H9 (cell line): ENCODE measurements around the gene BANF1. TPM values are rescaled to one million over a fixed set of nuclear protein-coding genes. Genes with fewer than 3 reads are reported as not detected.

ENCODE experiments used
- DNase-seq: peaks from one replicate; pipeline ENCODE4 v3.0.0-alpha.2; 2017
- H2AFZ ChIP-seq: one replicate; pipeline ENCODE4 v1.6.1; 2013; ENCODE audit warnings: mild to moderate bottlenecking, low read length, control low read depth, moderate library complexity
- H2AK5ac ChIP-seq: 2 replicates; pipeline ENCODE4 v1.6.1; 2013; ENCODE audit warnings: low read length, control low read depth, mixed read lengths; ENCODE audit not compliant: insufficient read length
- H2BK120ac ChIP-seq: one replicate; pipeline ENCODE4 v1.6.1; 2013; ENCODE audit warnings: low read depth, mild to moderate bottlenecking, low read length, control low read depth, inconsistent platforms; ENCODE audit not compliant: poor library complexity, severe bottlenecking
- H2BK12ac ChIP-seq: 2 replicates; pipeline ENCODE4 v1.6.1; 2013; ENCODE audit warnings: low read length, control low read depth, mixed read lengths, low read depth; ENCODE audit not compliant: insufficient read length
- H2BK15ac ChIP-seq: 2 replicates; pipeline ENCODE4 v1.6.1; 2013; ENCODE audit warnings: low read depth, low read length, control low read depth
- H2BK20ac ChIP-seq: one replicate; pipeline ENCODE4 v1.6.1; 2013; ENCODE audit warnings: low read depth, mild to moderate bottlenecking, low read length, control low read depth, inconsistent platforms; ENCODE audit not compliant: poor library complexity, severe bottlenecking
- H2BK5ac ChIP-seq: 2 replicates; pipeline ENCODE4 v1.6.1; 2013; ENCODE audit warnings: low read length, control low read depth, mixed read lengths; ENCODE audit not compliant: insufficient read length
- H3K14ac ChIP-seq: 2 replicates; pipeline ENCODE4 v1.6.1; 2013; ENCODE audit warnings: low read length, control low read depth; ENCODE audit not compliant: insufficient read depth
- H3K18ac ChIP-seq: 2 replicates; pipeline ENCODE4 v1.6.1; 2013; ENCODE audit warnings: low read depth, mild to moderate bottlenecking, mixed read lengths, low read length, control low read depth; ENCODE audit not compliant: insufficient read length
- H3K23ac ChIP-seq: 2 replicates; pipeline ENCODE4 v1.6.1; 2013; ENCODE audit warnings: low read length, control low read depth, mixed read lengths, low read depth; ENCODE audit not compliant: insufficient read length
- H3K23me2 ChIP-seq: 2 replicates; pipeline ENCODE4 v1.6.1; 2013; ENCODE audit warnings: low read depth, mild to moderate bottlenecking, mixed read lengths, low read length, control low read depth; ENCODE audit not compliant: insufficient read length, poor library complexity, severe bottlenecking
- H3K27ac ChIP-seq: 2 replicates; pipeline ENCODE4 v1.5.1; 2013; ENCODE audit warnings: low read length, control low read depth, mixed read lengths, low read depth; ENCODE audit not compliant: insufficient read length
- H3K27me3 ChIP-seq: 2 replicates; pipeline ENCODE4 v1.6.1; 2013; ENCODE audit warnings: low read length, control low read depth, inconsistent platforms; ENCODE audit not compliant: insufficient read depth
- H3K4ac ChIP-seq: 2 replicates; pipeline ENCODE4 v1.6.1; 2013; ENCODE audit warnings: low read depth, mild to moderate bottlenecking, control low read depth, inconsistent platforms, low read length, moderate library complexity
- H3K4me1 ChIP-seq: 2 replicates; pipeline ENCODE4 v1.6.1; 2013; ENCODE audit warnings: low read length, control low read depth, inconsistent platforms; ENCODE audit not compliant: insufficient read depth
- H3K4me2 ChIP-seq: 2 replicates; pipeline ENCODE4 v1.6.1; 2013; ENCODE audit warnings: low read length, control low read depth, mixed read lengths; ENCODE audit not compliant: insufficient read length, insufficient read depth
- H3K56ac ChIP-seq: 2 replicates; pipeline ENCODE4 v1.6.1; 2013; ENCODE audit warnings: low read depth, mild to moderate bottlenecking, mixed read lengths, low read length, control low read depth; ENCODE audit not compliant: insufficient read length
- H3K79me1 ChIP-seq: 2 replicates; pipeline ENCODE4 v1.6.1; 2013; ENCODE audit warnings: low read depth, mild to moderate bottlenecking, moderate library complexity, low read length, control low read depth, inconsistent platforms; ENCODE audit not compliant: insufficient read depth, poor library complexity, severe bottlenecking
- H3K79me2 ChIP-seq: 2 replicates; pipeline ENCODE4 v1.6.1; 2013; ENCODE audit warnings: low read length, control low read depth, inconsistent platforms; ENCODE audit not compliant: insufficient read depth
- H3K9ac ChIP-seq: 2 replicates; pipeline ENCODE4 v1.6.1; 2013; ENCODE audit warnings: low read length, control low read depth, mixed read lengths; ENCODE audit not compliant: insufficient read length; ENCODE audit errors: extremely low read depth
- H3K9me3 ChIP-seq: one replicate; pipeline ENCODE4 v1.6.1; 2013; ENCODE audit warnings: low read depth, low read length, inconsistent platforms; ENCODE audit not compliant: control insufficient read depth
- H3T11ph ChIP-seq: one replicate; pipeline ENCODE4 v1.6.1; 2013; ENCODE audit warnings: mild to moderate bottlenecking, low read length, control low read depth, inconsistent platforms
- H4K20me1 ChIP-seq: one replicate; pipeline ENCODE4 v1.6.1; 2013; ENCODE audit not compliant: control insufficient read depth, insufficient read length, insufficient read depth
- H4K5ac ChIP-seq: 2 replicates; pipeline ENCODE4 v1.6.1; 2013; ENCODE audit warnings: low read depth, mild to moderate bottlenecking, mixed read lengths, low read length, control low read depth; ENCODE audit not compliant: insufficient read length
- H4K8ac ChIP-seq: replicated peaks from 2 replicates; pipeline ENCODE4 v1.6.1; 2013; ENCODE audit warnings: low read length, control low read depth, mixed read lengths, low read depth; ENCODE audit not compliant: insufficient read length
- H4K91ac ChIP-seq: 2 replicates; pipeline ENCODE4 v1.6.1; 2013; ENCODE audit warnings: low read depth, mild to moderate bottlenecking, moderate library complexity, mixed read lengths, low read length, control low read depth; ENCODE audit not compliant: insufficient read length
- H3K27ac Mint-ChIP-seq, 3 experiments: 2 replicates in 2 of 3; 3 replicates in 1 of 3; pipeline ENCODE4 v1.8.0; 2020 to 2021; ENCODE audit warnings: mixed read lengths in 3 of 3, mild to moderate bottlenecking in 1 of 3, moderate library complexity in 1 of 3
- H3K27me3 Mint-ChIP-seq: 2 replicates; pipeline ENCODE4 v1.8.0; 2021; ENCODE audit warnings: low read depth, mild to moderate bottlenecking, moderate library complexity, mixed read lengths
- H3K36me3 Mint-ChIP-seq, 3 experiments: 2 replicates in 2 of 3; 3 replicates in 1 of 3; pipeline ENCODE4 v1.8.0; 2020 to 2021; ENCODE audit warnings: low read depth in 3 of 3, mixed read lengths in 3 of 3; ENCODE audit not compliant: insufficient read depth in 1 of 3
- H3K4me1 Mint-ChIP-seq, 2 experiments: 2 replicates each; pipeline ENCODE4 v1.8.0; 2020; ENCODE audit warnings: mixed read lengths in 2 of 2
- H3K4me3 Mint-ChIP-seq, 2 experiments: 2 replicates in 1 of 2; 3 replicates in 1 of 2; pipeline ENCODE4 v1.8.0; 2020 to 2021; ENCODE audit warnings: mild to moderate bottlenecking in 2 of 2, mixed read lengths in 2 of 2, moderate library complexity in 1 of 2
- H3K9me3 Mint-ChIP-seq, 2 experiments: 2 replicates in 1 of 2; 3 replicates in 1 of 2; pipeline ENCODE4 v1.8.0; 2020; ENCODE audit warnings: mild to moderate bottlenecking in 2 of 2, mixed read lengths in 2 of 2, moderate library complexity in 1 of 2
- CTCF ChIP-seq: fragments of 200-600 bp; sonication (generic); conservative IDR thresholded peaks from 3 replicates; pipeline ENCODE4 v1.8.0; 2021; ENCODE audit warnings: antibody characterized with exemption, mild to moderate bottlenecking
- WGBS: extraction: QIAGEN DNeasy Blood & Tissue Kit; methylation state at CpG from one replicate; pipeline ENCODE4 v1.1.7; 2013; ENCODE audit warnings: missing lambda C conversion rate, low lambda C conversion rate, mixed read lengths; ENCODE audit not compliant: insufficient read length; ENCODE audit errors: extremely low coverage; 5-methylcytosine and 5-hydroxymethylcytosine counted together
- total RNA-seq: library from RNA; stranded (reverse); gene quantifications from 2 replicates; pipeline ENCODE4 v1.2.1, GENCODE V29; 2021

Gene BANF1
- total RNA-seq, 1 experiment from 2014 or later = 346 TPM

- no peak overlapping the region for H2BK120ac ChIP-seq
Observed at GRCh38 chr11:65958291-65958690, 44.0 kb upstream of the BANF1 start.

More at GRCh38 chr11:65958291-65958690, 44.0 kb upstream of the BANF1 start:
- Histone ChIP-seq H3K79me2 (peaks cover 10% of the 10 kb centered on the region; the same call in 1 of the 2 replicates), H2AK5ac (no peak overlapping the region), H3K23ac (no peak overlapping the region), H3K14ac (no peak overlapping the region), H4K5ac (no peak overlapping the region), H3K18ac (no peak overlapping the region), H2BK5ac (no peak overlapping the region), H3K4ac (no peak overlapping the region), H3K27ac (no peak overlapping the region), H3K4me2 (no peak overlapping the region), H3K9ac (no peak overlapping the region), H2AFZ (no peak overlapping the region), H3T11ph (no peak overlapping the region), H4K8ac (no peak overlapping the region), H4K91ac (no peak overlapping the region), H4K20me1 (no peaks in the 10 kb centered on the region), H3K27me3 (no peaks in the 10 kb centered on the region), H3K9me3 (no peaks in the 10 kb centered on the region), H2BK20ac (no peak overlapping the region), H2BK15ac (no peak overlapping the region), H3K79me1 (peaks cover 5% of the 10 kb centered on the region), H3K4me1 (peaks cover 3% of the 10 kb centered on the region; the same call in 1 of the 2 replicates), H3K23me2 (peaks cover 3% of the 10 kb centered on the region), H2BK12ac (no peak overlapping the region), H3K56ac (no peak overlapping the region)
- Mint-ChIP-seq H3K27me3 (no peaks in the 10 kb centered on the region; the same call in 1 of the 2 replicates), H3K4me1 (peaks cover 11 to 16% of the 10 kb centered on the region in 2 experiments), H3K4me3 (no peak overlapping the region), H3K9me3 (no peaks in the 10 kb centered on the region; a peak in 1 of 5 replicates), H3K27ac (peak overlapping the region; percentile 15 to 76 (median 53); a peak in 2 of 7 replicates), H3K36me3 (peaks cover 3 to 11% (median 4%) of the 10 kb centered on the region in 3 experiments; a peak in 4 of 7 replicates)
- no peak for DNase-seq
- TF ChIP-seq CTCF = no peak
- WGBS = no CpG with 5 or more reads among the region's 4 CpGs
